Amniotic epithelial cell (primary cell): Measurements from ENCODE around the gene HNRNPD.
"Not testable (repeated sequence)": the region's sequence is repeated elsewhere in the genome, so short reads cannot be mapped to it uniquely, and the experiment has no call there.

Experiments
- DNase-seq: peaks from one replicate; pipeline ENCODE4 v3.0.0-alpha.2; 2010; ENCODE audit warnings: low read depth

The HNRNPD gene

DNA sequence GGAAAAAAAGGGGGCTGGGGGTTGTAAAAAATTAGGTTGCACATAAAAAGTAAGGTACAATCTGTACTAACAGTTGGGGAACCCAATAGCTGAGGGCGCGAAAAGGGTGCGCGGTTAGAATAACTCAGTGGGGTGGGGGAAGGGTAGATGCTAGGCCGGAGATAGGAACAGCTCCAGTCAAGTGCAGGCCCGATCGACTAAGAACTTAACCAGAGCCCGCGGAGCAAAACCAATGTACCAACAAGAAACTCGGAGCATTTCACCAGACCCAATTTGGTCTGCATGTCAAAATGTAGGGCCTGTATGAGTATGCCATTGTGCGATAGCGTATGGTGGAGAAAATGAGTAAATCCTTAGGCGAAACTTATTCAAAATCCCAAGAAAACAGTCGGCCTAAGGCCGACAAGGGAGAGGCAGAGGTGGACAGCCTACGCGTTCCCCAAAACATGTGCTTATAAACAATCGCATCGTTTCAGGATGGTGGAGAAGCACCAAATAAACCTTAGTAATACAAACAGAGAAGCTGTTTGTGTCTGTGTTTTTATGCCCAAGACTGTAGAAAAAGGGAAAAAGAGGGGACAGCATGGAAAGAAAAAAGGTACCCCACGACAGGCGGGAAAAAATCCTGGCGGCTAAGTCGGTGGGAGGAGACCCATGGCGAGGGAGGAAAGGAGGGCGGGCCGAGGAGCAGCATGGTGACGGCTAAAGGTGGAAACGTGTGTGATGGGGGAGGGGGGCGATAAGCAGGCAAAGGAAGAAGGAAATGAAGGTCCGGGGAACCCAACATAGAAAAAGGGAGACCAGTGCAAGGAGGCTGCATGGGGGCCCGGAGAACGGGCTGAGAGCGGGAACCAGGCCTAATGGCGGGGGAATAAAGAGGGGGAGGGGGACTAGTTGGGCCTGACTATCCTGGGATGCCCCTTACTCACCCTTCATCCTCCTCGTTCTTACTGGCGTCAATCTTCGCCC is 990 bp downstream of the HNRNPD start:
- peak; percentile 69 for DNase-seq

DNA sequence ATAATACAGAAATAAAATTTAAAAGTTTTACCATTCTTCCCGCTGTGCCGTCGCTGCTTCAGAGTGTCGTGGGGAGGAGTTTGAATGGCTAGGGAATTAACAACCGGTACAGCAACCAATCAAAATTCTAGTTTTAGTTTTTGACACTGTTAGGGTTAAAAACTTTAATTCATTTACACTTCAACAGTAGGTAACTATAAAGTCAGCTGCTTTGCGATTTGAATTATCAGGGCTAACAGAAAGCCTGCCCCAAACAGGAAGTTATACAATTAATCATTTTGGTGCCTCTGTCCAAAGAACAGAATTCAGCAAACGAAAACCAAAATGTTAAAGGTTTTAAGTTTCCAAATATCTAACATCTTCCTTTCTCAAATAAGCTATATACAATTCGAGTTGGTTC is 2.3 kb downstream of the HNRNPD start:
- DNase-seq = peak; percentile 1

DNA sequence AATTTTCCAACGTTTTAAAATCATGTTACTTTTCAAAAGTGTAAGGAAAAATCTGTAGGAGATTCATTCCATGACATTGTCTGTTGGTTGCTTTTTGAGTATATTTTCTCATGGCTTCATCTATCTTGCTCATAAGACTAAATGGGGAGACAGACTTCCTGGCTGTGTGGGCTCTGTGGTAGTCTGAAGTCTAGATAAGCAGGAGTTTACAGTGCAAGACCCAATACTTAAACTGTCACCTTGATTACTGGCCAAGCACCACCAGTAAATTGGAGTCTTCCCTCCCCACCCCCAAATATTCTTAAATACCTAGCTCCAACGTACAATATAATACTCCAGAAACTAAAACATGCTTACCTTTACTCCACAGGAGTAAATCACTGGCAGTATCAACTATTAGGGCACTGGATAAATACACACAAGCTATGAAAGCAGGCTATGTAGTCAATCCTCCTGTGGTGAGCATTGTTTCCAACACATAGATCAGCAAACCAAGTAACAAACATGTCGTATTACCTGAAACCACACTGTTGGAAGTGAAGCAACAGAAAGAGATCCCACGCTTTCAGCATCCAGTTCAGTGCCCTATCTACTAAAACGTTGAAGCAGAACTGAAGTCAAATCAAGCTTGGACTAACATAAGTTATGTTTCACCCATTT is 6.2 kb downstream of the HNRNPD start:
- peak; percentile 10 for DNase-seq

DNA sequence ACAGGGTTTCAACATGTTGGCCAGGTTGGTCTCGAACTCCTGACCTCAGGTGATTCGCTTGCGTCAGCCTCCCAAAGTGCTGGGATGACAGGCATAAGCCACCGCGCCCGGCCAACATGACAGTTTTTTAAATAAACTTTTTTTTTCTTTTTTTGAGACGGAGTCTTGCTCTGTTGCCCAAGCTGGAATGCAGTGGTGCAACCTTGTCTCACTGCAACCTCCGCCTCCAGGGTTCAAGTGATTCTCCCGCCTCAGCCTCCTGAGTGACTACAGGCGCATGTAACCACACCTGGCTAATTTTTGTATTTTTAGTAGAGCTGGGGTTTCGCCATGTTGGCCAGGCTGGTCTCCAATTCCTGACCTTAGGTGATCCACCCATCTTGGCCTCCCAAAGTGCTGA is 7.4 kb downstream of the HNRNPD start:
- DNase-seq = not testable (repeated sequence)

DNA sequence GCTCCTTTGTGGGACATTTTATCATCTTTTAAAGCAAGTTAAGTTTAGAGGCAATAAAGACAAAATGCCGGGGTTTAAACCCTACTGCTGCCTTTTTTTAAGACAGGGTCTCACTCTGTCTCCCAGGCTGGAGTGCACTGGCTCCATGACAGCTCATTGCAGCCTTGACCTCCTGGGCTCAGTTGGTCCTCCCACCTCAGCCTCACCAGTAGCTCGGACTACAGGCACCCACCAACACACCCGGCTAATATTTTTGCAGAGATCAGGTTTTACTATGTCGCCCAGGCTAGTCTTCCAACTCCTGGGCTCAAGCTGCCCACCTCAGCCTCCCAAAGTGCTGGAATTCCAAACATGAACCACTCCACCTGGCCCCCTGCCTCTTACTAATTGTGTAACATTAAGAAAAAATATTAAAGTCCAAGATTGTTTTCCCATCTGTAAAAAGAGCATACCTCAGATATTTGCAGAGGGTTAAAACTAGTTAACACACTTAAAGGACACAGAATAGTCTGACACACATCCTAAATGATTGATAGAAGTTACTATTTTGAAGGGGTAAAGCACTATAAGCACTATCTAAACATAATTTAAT is 9.8 kb downstream of the HNRNPD start:
- DNase-seq = no peak

DNA sequence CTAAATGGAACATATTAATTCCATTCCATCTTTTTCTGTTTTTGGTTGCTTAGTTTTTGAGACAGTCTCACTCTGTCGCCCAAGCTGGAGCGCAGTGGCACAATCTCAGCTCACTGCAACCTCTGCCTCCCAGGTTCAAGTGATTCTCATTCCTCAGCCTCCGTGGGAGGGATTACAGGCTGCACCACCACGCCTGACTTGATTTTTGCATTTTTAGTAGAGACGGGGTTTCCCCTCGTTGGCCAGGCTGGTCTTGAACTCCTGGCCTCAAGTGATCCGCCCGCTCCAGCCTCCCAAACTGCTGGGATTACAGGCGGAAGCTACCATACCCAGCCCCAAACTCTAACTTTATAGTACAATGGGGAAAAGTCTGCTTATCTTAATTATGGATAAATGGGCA is 11.2 kb downstream of the HNRNPD start:
- DNase-seq = no peak

DNA sequence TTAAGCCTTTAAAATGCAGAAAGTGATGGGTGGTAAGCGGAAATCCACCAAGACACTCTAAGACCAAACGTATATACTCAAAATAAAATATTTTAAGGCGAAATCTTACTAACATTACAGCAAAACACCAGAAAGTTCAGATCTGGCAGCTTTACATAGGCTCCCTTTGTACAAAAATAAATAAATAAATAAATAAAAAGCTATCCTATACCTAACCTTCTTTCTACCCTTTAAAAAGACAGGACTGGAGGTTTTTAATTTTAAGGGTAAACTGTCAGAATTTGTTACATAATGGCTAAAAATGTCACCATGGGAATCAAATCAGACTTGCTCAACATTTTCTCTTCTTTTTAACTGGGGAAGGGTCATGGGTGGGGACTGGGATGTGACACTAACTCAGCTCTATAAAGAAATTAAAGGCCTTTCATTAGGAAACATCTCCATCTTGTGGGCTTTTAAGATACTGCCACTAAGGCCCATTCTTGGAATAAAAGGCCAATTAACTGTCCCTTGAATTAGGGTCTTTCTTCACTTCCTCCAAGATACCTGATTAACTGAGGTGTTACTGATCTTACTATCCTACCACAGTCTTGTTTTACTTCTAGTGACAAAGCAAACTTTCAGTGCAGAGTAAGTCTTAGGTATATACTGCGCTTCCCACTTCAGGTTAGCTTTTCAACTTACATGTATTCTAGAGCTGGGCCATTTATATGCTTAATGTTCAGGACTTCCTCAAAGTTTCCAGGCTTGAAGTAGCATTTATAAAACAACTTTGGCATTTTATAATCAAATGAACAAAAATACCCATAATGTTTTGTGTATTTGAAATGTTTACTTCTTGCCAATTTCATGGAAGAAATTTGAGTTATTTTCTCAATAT is 13.3 kb downstream of the HNRNPD start:
- peak; percentile 28 for DNase-seq

DNA sequence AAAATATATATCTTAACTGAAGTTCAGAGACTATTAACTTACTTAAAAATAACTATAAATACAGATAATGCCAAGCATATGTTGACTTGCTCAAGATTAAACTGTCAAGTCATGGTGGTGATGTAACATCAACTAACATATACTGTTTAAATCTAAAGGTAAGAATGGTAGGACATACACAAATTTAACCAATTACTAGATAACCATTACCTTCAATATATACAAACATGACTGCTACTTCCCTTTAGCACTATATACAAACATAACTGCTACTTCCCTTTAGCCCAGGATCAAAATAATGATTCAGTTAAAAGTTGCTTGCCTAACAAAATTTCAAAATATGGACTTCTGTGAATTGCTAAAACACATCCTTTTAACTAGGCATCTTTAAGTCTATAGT is 14.9 kb downstream of the HNRNPD start:
- no peak for DNase-seq

DNA sequence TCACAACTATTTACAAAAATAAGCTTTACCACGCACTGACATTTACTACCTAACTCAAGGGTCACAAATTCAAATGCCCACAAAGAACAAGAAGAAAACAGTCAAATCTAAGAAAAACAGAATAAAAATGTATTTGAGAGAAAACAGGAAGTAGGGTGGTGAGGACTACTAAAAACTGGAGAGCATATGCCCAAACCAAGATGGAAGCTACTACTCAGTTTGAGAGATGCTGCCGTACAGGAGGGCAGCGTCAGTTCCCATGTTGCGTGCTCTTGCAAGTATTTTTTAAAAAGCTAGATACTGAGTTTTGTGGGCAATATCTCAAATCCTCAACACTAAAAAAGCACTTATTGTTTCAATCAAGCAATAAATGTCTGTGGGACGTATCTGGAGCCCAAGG is 16.2 kb downstream of the HNRNPD start:
- no peak for DNase-seq

DNA sequence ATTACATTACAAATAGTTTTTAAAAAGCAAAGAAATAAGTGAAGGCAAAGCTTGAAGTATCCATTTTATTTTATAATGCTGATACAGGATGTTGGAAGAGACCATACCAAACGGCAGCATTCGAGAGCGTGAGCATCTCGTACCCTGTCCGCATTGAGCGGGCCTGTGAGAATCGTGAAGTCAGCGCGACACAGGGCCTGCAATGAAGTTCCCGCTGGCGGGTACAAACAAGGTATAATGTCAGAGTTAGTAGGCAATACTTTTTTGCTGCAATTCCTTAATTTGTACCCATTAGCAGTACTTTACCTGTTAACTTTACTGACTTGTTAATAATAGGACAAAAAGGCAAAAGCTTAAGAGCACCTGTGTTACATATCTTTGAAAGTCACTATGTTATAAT is 19.0 kb downstream of the HNRNPD start:
- no peak for DNase-seq

DNA sequence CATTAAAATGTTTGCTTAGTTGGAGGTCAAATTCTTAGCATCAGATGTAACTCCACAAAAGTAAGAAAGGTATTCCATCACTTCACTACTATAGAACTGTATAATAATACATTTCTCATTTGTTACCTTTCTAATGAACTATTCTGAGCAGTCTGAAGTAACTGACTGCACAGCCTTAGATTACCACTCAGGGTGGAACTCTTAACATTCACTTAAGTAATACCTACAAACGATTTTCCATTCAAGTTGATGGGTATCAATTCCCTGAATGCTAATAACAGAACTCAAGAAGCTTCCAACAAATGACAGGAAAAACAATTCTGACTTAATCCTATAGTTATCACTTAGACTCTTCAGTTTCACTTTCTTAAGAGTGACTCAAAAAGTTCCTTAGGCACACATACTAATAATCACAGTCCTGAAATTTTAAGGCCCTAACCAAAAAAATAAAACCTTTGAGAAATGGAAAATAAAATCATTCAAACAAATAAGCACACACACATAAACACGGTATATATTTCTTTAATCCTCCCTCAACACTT is 20.9 kb downstream of the HNRNPD start:
- no peak for DNase-seq

DNA sequence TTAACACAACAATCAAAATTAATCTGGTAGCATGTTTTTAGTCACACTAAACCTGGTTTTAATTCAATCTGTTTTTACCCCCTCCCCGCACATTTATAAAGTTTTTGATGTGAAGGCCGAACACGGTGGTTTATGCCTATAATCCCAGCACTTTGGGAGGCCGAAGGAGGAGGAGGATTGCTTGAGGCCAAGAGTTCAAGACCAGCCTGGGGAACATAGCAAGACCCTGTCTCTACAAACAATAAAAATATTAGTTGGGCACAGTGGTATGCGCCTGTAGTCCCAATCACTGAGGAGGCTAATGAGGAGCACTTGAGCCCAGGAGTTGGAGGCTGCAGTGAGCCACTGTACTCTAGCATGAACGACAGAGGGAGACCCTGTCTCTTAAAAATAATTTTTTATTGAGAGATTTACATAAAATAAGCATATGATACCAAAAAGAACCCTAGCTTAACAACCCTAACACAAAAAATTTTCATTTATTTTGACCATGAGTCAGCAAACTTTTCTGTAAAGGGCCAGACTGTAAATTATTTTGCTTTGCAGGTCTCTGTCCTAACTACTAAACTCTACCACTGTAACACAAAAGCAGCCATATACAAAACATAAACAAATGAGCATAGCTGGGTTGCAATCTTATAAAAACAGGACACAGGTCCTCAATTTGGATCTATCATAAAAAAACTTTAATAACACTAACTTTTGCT is 21.5 kb downstream of the HNRNPD start:
- DNase-seq = no peak

DNA sequence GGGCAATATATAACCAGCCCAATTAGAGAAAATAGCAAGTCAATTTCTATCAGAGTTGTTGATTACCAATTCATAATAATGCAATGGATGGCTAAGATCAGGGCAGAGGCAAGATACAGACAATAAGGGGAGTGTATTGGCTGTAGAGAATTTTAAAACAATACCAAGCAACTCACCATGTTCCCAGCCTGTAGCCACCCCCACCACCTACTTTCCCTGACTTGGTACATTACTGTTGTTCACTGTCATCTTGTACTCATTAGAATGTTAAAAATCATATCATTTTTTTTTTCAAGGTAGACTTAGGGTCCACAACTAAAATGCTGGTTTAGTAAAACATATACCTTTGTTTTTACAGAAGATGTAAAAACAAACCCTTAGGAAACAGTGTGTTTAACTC is 27.7 kb downstream of the HNRNPD start:
- no peak for DNase-seq

DNA sequence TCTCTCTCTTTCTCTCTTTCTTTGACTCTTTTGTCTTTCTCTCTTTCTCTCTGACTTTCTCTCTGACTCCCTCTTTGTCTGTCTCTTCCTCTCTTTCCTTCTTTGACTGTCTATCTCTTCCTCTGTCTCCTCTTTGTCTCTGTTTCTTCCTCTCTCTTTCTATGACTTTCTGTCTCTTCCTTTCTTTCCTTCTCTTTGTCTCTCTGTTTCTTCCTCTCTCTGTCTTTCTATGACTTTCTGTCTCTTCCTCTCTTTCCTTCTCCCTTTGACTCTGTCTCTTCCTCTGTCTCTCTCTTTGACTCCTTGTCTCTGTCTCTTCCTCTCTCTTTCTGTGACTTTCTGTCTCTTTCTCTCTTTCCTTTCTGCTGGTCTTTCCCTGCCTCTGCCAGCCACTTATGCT is 38.7 kb downstream of the HNRNPD start:
- no peak for DNase-seq

DNA sequence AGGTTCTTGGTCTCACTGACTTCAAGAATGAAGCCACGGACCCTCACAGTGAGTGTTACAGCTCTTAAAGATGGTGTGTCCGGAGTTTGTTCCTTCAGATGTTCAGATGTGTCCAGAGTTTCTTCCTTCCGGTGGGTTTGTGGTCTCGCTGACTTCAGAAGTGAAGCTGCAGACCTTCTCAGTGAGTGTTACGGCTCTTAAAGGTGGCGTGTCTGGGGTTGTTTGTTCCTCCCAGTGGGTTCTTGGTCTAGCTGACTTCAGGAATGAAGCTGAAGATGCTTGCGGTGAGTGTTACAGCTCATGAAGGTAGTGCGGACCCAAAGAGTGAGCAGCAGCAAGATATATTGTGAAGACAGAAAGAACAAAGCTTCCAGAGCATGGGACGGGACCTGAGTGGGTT is 40.1 kb downstream of the HNRNPD start:
- DNase-seq = not testable (repeated sequence)

DNA sequence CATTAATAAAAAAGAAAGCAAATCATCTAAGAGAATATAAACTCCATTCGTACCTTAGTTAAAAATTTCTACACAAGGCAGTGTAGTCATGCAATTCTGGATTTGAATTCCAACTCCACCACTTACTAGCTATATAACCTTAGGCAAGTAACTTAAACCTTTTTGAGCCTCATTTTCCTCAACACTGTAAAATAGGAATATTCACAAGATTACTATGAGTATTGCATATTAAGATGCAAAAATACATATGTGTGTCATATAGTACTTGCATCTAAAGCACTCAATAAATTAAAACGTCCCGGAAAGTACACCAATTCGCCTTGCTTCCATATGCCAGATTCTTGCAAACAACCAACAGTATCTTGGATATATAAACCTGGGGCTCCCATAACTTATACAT is 42.0 kb downstream of the HNRNPD start:
- DNase-seq = no peak

DNA sequence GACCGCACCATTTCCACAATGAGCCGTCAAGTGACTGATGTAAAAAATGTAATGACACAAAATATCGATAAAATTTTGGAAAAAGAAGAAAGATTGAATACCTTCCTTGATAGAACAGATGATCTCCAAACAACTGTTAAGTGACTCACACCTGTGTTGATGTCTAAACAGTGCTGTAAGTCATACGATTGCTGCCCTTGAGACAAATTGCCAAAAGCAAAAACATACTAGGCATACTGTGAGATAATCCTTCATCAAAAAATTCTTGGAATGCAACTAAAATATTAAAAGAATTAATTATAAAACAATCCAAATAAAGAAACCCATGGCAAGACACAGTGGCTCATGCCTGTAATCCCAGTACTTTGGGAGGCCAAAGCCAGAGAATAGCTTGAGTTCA is 53.4 kb downstream of the HNRNPD start:
- DNase-seq = no peak

DNA sequence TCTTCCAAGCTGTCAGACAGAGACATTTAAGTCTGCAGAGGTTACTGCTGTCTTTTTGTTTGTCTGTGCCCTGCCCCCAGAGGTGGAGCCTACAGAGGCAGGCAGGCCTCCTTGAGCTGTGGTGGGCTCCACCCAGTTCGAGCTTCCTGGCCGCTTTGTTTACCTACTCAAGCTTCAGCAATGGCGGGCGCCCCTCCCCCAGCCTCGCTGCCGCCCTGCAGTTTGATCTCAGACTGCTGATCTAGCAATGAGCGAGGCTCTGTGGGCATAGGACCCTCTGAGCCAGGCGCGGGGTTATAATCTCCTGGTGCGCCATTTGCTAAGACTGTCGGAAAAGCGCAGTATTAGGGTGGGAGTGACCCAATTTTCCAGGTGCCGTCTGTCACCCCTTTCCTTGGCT is 70.7 kb downstream of the HNRNPD start:
- not testable (repeated sequence) for DNase-seq
